ENCODE data around the gene MPV17L2. TPM values are rescaled to one million over a fixed set of nuclear protein-coding genes. Genes with fewer than 3 reads are reported as not detected.

MPV17L2 gene
- polyA plus RNA-seq, 2 donors = 7.4 to 12.0 TPM

DNA sequence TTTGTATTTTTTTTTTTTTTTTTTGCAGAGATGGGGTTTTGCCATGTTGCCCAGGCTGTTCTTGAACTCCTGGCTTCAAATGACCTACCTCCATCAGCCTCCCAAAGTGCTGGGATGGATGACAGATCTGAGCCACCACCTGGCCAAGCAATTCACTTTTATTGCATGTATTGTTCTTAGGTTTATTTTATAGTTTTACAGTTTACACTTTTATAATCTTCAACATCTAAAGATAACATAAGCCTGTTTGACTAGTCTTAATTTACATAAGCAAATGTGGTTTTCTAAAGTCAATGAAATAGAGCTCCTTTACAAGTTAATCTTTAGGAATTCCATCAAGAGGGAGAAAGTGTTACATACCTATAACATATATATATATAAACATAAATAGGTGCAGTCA is 9.5 kb upstream of the MPV17L2 start:
- H3K27ac ChIP-seq (ENCODE audit: low read depth in 2 of 2, low read length in 1 of 2) = no peak overlapping the region
- no peaks in the 10 kb centered on the region for H3K36me3 ChIP-seq (ENCODE audit: control insufficient read depth in 2 of 2, insufficient read depth in 2 of 2, low read length in 1 of 2)
- no peaks in the 10 kb centered on the region for H3K27me3 ChIP-seq (ENCODE audit: control insufficient read depth in 1 of 2, insufficient read depth in 2 of 2, low read length in 2 of 2)
- no peaks in the 10 kb centered on the region for H3K4me1 ChIP-seq (ENCODE audit: control insufficient read depth in 2 of 2, insufficient read depth in 2 of 2, low read length in 1 of 2)
- no peaks in the 10 kb centered on the region for H3K9me3 ChIP-seq (ENCODE audit: control insufficient read depth in 2 of 2, insufficient read depth in 1 of 2, low read depth in 1 of 2, low read length in 1 of 2)
- H3K4me3 ChIP-seq (ENCODE audit: low read depth in 1 of 2, low read length in 2 of 2) = no peak overlapping the region

DNA sequence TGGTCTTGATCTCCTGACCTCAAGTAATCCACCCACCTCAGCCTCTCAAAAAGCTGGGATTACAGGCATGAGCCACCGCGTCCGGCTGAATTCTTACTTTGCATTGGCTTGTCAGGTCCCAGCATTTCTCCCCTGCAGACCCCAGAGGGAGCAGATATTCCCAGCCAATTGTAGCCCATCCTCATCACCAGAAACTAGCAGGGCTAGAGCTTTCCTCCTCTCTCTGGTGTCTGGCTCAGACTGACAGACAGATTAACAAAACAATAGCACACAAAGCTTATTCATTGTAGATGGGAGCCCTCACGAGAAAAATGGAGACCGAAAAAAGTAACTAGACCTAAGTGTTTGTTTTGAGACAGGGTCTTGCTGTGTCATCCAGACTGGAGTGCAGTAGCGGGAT is 7.5 kb upstream of the MPV17L2 start:
- Histone ChIP-seq H3K27me3 (ENCODE audit: control insufficient read depth in 1 of 2, insufficient read depth in 2 of 2, low read length in 2 of 2) (no peaks in the 10 kb centered on the region), H3K4me3 (ENCODE audit: low read depth in 1 of 2, low read length in 2 of 2) (no peak overlapping the region), H3K9me3 (ENCODE audit: control insufficient read depth in 2 of 2, insufficient read depth in 1 of 2, low read depth in 1 of 2, low read length in 1 of 2) (no peaks in the 10 kb centered on the region), H3K36me3 (ENCODE audit: control insufficient read depth in 2 of 2, insufficient read depth in 2 of 2, low read length in 1 of 2) (no peaks in the 10 kb centered on the region), H3K27ac (ENCODE audit: low read depth in 2 of 2, low read length in 1 of 2) (no peak overlapping the region), H3K4me1 (ENCODE audit: control insufficient read depth in 2 of 2, insufficient read depth in 2 of 2, low read length in 1 of 2) (no peaks in the 10 kb centered on the region)
- 66 to 72% methylated on average over 6 of the region's 6 CpGs for WGBS, 2 donors

DNA sequence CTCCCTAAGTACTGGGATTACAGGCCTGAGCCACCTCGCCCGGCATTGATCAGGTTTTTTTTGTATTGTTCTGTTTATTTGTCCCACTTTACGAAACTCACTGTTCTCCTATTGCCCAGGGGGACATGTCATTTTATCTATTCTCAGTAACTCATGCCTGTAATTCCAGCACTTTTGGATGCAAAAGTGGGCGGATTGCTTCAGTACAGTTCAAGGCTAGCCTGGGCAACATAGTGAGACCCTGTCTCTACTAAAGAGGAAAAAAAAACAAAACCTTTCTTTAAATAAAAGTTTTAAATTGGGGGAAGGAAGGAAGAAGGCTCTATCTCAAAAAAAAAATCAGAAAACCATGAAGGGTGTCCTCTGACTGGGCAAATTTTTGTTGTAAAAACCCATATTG is 2.7 kb upstream of the MPV17L2 start:
- Histone ChIP-seq H3K27me3 (ENCODE audit: control insufficient read depth in 1 of 2, insufficient read depth in 2 of 2, low read length in 2 of 2) (no peaks in the 10 kb centered on the region), H3K4me3 (ENCODE audit: low read depth in 1 of 2, low read length in 2 of 2) (no peak overlapping the region), H3K36me3 (ENCODE audit: control insufficient read depth in 2 of 2, insufficient read depth in 2 of 2, low read length in 1 of 2) (no peaks in the 10 kb centered on the region), H3K9me3 (ENCODE audit: control insufficient read depth in 2 of 2, insufficient read depth in 1 of 2, low read depth in 1 of 2, low read length in 1 of 2) (no peaks in the 10 kb centered on the region), H3K27ac (ENCODE audit: low read depth in 2 of 2, low read length in 1 of 2) (no peak overlapping the region), H3K4me1 (ENCODE audit: control insufficient read depth in 2 of 2, insufficient read depth in 2 of 2, low read length in 1 of 2) (peaks cover 7 to 11% of the 10 kb centered on the region in 2 donors)
- WGBS, 2 donors = 73 to 83% methylated on average over 4 of the region's 4 CpGs

DNA sequence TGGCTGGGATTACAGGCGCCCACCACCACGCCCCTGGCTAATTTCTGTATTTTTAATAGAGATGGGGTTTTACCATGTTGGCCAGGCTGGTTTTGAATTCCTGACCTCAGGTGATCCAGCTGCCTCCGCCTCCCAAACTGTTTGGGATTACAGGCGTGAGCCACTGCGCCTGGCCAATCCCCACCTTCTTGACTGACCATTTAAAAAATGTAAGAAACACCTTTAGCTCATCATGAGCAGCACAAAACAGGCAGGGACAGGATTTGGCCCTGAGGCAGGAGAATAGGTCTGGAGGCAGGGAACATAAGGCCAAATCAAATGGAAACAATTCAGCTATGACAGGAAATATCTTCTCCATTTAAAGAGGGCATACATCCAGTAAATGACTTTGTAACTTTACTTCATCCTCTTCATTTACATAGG is 1.4 kb upstream of the MPV17L2 start:
- WGBS, 2 donors = 51 to 54% methylated on average over 5 of the region's 5 CpGs
- peaks cover 7 to 11% of the 10 kb centered on the region in 2 donors for H3K4me1 ChIP-seq (ENCODE audit: control insufficient read depth in 2 of 2, insufficient read depth in 2 of 2, low read length in 1 of 2)
- H3K36me3 ChIP-seq (ENCODE audit: control insufficient read depth in 2 of 2, insufficient read depth in 2 of 2, low read length in 1 of 2) = peaks cover 4 to 6% of the 10 kb centered on the region in 2 donors
- H3K27ac ChIP-seq (ENCODE audit: low read depth in 2 of 2, low read length in 1 of 2) = peak overlapping the region; percentile 65 to 84
- H3K27me3 ChIP-seq (ENCODE audit: control insufficient read depth in 1 of 2, insufficient read depth in 2 of 2, low read length in 2 of 2) = no peaks in the 10 kb centered on the region
- H3K9me3 ChIP-seq (ENCODE audit: control insufficient read depth in 2 of 2, insufficient read depth in 1 of 2, low read depth in 1 of 2, low read length in 1 of 2) = no peaks in the 10 kb centered on the region
- peak overlapping the region in 1 of 2 donors; percentile 41 for H3K4me3 ChIP-seq (ENCODE audit: low read depth in 1 of 2, low read length in 2 of 2)

DNA sequence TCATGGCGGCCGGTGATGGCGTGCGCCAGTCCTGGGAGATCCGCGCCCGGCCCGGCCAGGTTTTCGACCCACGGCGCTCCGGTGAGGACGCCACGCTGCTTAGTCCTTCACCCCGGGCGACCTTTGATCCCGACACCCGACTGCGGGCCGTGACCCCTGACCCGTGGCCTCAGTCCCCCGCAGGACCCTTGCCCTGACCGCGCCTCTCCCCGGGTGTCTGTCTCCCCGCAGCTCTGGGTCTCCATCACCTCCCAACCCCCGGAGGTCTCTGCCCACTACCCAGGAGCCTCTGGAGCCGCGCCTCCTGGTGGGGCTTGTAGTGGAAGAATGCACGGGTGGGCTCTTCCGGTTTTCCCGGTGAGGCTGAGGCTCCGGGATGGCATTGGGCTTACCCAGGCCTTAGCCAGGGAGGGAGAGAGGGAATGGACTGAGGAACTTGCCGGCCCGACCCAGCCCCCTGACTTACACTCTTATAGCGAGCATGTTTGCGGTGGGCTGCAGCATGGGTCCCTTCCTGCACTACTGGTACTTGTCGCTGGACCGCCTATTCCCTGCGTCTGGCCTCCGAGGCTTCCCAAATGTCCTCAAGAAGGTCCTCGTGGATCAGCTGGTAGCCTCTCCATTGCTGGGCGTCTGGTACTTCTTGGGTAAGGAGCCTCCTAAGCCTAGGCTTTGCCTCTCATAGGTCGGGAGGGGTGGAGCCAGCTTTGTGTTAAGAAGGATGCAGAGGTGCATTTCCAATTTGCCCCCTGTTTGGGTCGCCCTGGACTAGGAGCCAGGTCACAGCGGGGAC is 566 bp downstream of the MPV17L2 start:
- Histone ChIP-seq H3K4me3 (ENCODE audit: low read depth in 1 of 2, low read length in 2 of 2) (peak overlapping the region; percentile 60 to 79), H3K9me3 (ENCODE audit: control insufficient read depth in 2 of 2, insufficient read depth in 1 of 2, low read depth in 1 of 2, low read length in 1 of 2) (no peaks in the 10 kb centered on the region), H3K27me3 (ENCODE audit: control insufficient read depth in 1 of 2, insufficient read depth in 2 of 2, low read length in 2 of 2) (no peaks in the 10 kb centered on the region), H3K36me3 (ENCODE audit: control insufficient read depth in 2 of 2, insufficient read depth in 2 of 2, low read length in 1 of 2) (peaks cover 13 to 18% of the 10 kb centered on the region in 2 donors), H3K27ac (ENCODE audit: low read depth in 2 of 2, low read length in 1 of 2) (peak overlapping the region; percentile 91 to 93), H3K4me1 (ENCODE audit: control insufficient read depth in 2 of 2, insufficient read depth in 2 of 2, low read length in 1 of 2) (peaks cover 7 to 11% of the 10 kb centered on the region in 2 donors)
- 4 to 5% methylated on average over 46 of the region's 46 CpGs for WGBS, 2 donors

DNA sequence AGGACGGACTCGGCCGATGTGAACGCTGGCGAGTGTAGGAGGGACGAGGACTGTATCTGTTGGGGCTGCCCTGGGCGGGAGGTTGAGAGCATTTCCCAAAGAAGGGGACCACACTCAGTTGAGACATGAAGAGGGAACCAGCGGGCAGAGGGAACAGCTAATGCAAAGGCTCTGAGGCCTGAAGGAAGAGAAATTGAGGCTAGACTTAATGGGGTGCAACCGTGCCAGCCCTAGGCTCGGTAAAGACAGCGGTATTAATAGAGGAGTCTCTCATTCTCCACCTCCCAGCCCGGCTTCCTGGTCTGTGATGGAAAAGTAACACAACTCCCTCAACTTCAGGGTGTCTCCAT is 1.1 kb downstream of the MPV17L2 start:
- Histone ChIP-seq H3K27ac (ENCODE audit: low read depth in 2 of 2, low read length in 1 of 2) (peak overlapping the region in 1 of 2 donors; percentile 93), H3K27me3 (ENCODE audit: control insufficient read depth in 1 of 2, insufficient read depth in 2 of 2, low read length in 2 of 2) (no peaks in the 10 kb centered on the region), H3K9me3 (ENCODE audit: control insufficient read depth in 2 of 2, insufficient read depth in 1 of 2, low read depth in 1 of 2, low read length in 1 of 2) (no peaks in the 10 kb centered on the region), H3K4me3 (ENCODE audit: low read depth in 1 of 2, low read length in 2 of 2) (no peak overlapping the region), H3K4me1 (ENCODE audit: control insufficient read depth in 2 of 2, insufficient read depth in 2 of 2, low read length in 1 of 2) (peaks cover 7 to 11% of the 10 kb centered on the region in 2 donors), H3K36me3 (ENCODE audit: control insufficient read depth in 2 of 2, insufficient read depth in 2 of 2, low read length in 1 of 2) (peaks cover 16 to 19% of the 10 kb centered on the region in 2 donors)
- WGBS, 2 donors = 50 to 53% methylated on average over 12 of the region's 12 CpGs

DNA sequence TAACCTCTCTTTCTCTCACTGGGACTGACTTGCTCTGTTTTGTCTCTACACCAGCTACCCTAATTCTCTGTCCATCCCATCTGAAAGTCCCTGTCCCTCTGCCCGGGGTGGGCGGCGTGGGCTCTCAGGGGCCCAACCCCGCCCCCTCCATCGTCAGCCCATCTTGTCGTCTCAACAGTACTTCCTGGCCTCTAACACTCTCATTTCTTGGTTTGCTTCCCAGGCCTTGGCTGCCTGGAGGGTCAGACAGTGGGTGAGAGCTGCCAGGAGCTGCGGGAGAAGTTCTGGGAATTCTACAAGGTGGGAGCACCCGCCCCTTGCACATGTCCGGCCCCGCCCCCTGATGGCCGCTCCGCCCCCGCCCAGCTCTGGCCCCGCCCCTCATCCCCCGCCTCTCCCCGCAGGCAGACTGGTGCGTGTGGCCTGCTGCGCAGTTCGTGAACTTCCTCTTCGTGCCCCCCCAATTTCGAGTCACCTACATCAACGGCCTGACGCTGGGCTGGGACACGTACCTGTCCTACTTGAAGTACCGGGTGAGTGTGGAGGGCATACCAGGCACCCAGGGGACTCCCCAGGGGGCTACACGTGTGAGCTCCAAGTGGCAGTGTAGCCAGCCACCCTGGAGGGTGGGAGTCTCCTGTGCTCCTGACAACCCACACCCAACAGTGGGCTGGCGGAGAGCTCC is 1.7 kb downstream of the MPV17L2 start:
- Histone ChIP-seq H3K4me1 (ENCODE audit: control insufficient read depth in 2 of 2, insufficient read depth in 2 of 2, low read length in 1 of 2) (peaks cover 7 to 11% of the 10 kb centered on the region in 2 donors), H3K9me3 (ENCODE audit: control insufficient read depth in 2 of 2, insufficient read depth in 1 of 2, low read depth in 1 of 2, low read length in 1 of 2) (no peaks in the 10 kb centered on the region), H3K27ac (ENCODE audit: low read depth in 2 of 2, low read length in 1 of 2) (peak overlapping the region in 1 of 2 donors; percentile 93), H3K27me3 (ENCODE audit: control insufficient read depth in 1 of 2, insufficient read depth in 2 of 2, low read length in 2 of 2) (no peaks in the 10 kb centered on the region), H3K36me3 (ENCODE audit: control insufficient read depth in 2 of 2, insufficient read depth in 2 of 2, low read length in 1 of 2) (peaks cover 16 to 19% of the 10 kb centered on the region in 2 donors), H3K4me3 (ENCODE audit: low read depth in 1 of 2, low read length in 2 of 2) (no peak overlapping the region)
- WGBS, 2 donors = 26 to 32% methylated on average over 27 of the region's 27 CpGs

DNA sequence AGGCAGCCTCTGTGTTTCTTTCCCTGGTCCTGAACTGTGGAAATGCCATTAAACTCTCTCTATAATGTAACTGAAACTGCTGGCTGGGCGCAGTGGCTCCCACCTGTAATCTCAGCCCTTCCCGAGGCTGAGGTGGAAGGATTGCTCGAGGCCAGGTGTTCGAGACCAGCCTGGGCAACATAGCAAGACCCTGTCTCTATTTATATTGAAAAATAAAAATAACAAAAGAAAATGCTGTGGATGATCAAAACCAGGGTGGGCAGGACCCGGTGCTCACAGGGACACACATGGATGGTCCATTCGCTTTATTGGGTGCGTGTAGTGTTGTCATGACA is 3.5 kb downstream of the MPV17L2 start:
- H3K9me3 ChIP-seq (ENCODE audit: control insufficient read depth in 2 of 2, insufficient read depth in 1 of 2, low read depth in 1 of 2, low read length in 1 of 2) = no peaks in the 10 kb centered on the region
- H3K27ac ChIP-seq (ENCODE audit: low read depth in 2 of 2, low read length in 1 of 2) = no peak overlapping the region
- WGBS, 2 donors = 87 to 88% methylated on average over 7 of the region's 7 CpGs
- H3K36me3 ChIP-seq (ENCODE audit: control insufficient read depth in 2 of 2, insufficient read depth in 2 of 2, low read length in 1 of 2) = peaks cover 16 to 19% of the 10 kb centered on the region in 2 donors
- no peaks in the 10 kb centered on the region for H3K27me3 ChIP-seq (ENCODE audit: control insufficient read depth in 1 of 2, insufficient read depth in 2 of 2, low read length in 2 of 2)
- no peak overlapping the region for H3K4me3 ChIP-seq (ENCODE audit: low read depth in 1 of 2, low read length in 2 of 2)
- peaks cover 7 to 11% of the 10 kb centered on the region in 2 donors for H3K4me1 ChIP-seq (ENCODE audit: control insufficient read depth in 2 of 2, insufficient read depth in 2 of 2, low read length in 1 of 2)

DNA sequence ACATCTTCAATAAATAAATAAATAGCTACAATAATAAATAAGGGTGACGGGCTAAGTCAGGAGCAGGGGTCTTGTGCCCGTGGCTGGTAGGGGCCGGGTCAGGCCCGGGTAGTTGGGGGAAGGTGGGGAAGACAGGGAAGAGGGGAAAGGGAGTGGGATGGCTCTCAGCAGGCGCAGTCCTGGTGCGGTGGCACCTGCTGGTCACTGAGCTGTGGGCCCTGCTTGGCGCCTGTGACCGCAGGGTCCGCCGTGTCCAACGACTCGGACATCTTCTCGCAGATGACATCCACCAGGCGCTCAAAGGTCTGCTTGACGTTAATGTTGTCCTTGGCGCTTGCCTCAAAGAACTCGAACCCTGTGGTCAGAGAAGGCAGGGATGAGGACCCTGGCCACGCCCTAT is 4.3 kb downstream of the MPV17L2 start:
- Histone ChIP-seq H3K9me3 (ENCODE audit: control insufficient read depth in 2 of 2, insufficient read depth in 1 of 2, low read depth in 1 of 2, low read length in 1 of 2) (no peaks in the 10 kb centered on the region), H3K27me3 (ENCODE audit: control insufficient read depth in 1 of 2, insufficient read depth in 2 of 2, low read length in 2 of 2) (no peaks in the 10 kb centered on the region), H3K4me1 (ENCODE audit: control insufficient read depth in 2 of 2, insufficient read depth in 2 of 2, low read length in 1 of 2) (peaks cover 7 to 11% of the 10 kb centered on the region in 2 donors), H3K4me3 (ENCODE audit: low read depth in 1 of 2, low read length in 2 of 2) (no peak overlapping the region), H3K36me3 (ENCODE audit: control insufficient read depth in 2 of 2, insufficient read depth in 2 of 2, low read length in 1 of 2) (peaks cover 16 to 21% of the 10 kb centered on the region in 2 donors), H3K27ac (ENCODE audit: low read depth in 2 of 2, low read length in 1 of 2) (no peak overlapping the region)
- 94% methylated on average over 18 of the region's 18 CpGs for WGBS, 2 donors
